ENCODE data around the gene IPO9. TPM values are rescaled to one million over a fixed set of nuclear protein-coding genes. Genes with fewer than 3 reads are reported as not detected.

The IPO9 gene
- total RNA-seq, 1 experiment from 2014 or later: 106 TPM

DNA sequence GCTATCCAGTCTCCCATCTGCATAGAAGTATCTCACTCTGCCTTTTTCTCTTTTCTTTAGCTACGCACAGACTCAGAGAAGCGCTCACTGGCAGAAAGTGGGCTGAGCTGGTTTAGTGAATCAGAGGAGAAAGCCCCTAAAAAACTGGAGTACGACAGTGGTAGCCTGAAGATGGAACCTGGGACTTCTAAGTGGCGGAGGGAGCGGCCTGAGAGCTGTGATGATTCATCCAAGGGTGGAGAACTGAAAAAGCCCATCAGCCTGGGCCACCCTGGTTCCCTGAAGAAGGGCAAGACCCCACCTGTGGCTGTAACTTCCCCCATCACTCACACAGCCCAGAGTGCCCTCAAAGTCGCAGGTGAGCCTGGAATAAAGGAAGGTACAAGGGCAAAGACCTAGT lies 48.0 kb upstream of the IPO9 start:
- Histone ChIP-seq H3K36me3 (ENCODE audit: control insufficient read depth, insufficient read depth, low read length) (no peaks in the 10 kb centered on the region), H3K27ac (ENCODE audit: low read length) (no peak overlapping the region), H3K4me3 (ENCODE audit: low read depth in 2 of 2, low read length in 2 of 2) (no peak overlapping the region), H3K4me1 (ENCODE audit: control insufficient read depth, insufficient read depth, low read length) (peaks cover 7% of the 10 kb centered on the region; the same call in 1 of the 2 replicates), H3K27me3 (ENCODE audit: control insufficient read depth, insufficient read depth, low read length) (no peaks in the 10 kb centered on the region; the same call in 1 of the 2 replicates), H3K9me3 (ENCODE audit: control insufficient read depth, insufficient read depth, low read depth, low read length) (no peaks in the 10 kb centered on the region)
- in situ Hi-C loops (cut with HindIII; ENCODE audit: low pct_unique_long_range_greater_than_20kb, low sequenced_read_pairs) (no loop called here), intact Hi-C loops (cut with micrococcal nuclease; ENCODE audit: unreplicated experiment) (no loop called here)
- CTCF ChIA-PET: no interaction called here
- no TSS peak for BruUV-seq (replicated peaks)
- ATAC-seq (no peak), DNase-seq (ENCODE audit: low read depth, low spot score) (no peak)
- POLR2A ChIA-PET: interaction anchor here (0.5 kb wide), 1 partner anchor 98 kb away, joined by 7 read pairs; no protein-coding TSS in a partner anchor
- TF ChIP-seq POLR2AphosphoS5 (IDR thresholded peaks at IDR 0.05; ENCODE audit: low read depth, low read length) (no peak), CTCF (IDR thresholded peaks at IDR 0.05) (no peak), REST (IDR thresholded peaks at IDR 0.05; ENCODE audit: insufficient read depth in 1 of 2, low read depth in 2 of 2, low read length in 1 of 2) (no peak), TCF7L2 (IDR thresholded peaks at IDR 0.05; ENCODE audit: low read depth, low read length) (no peak), SIN3A (IDR thresholded peaks at IDR 0.05; ENCODE audit: borderline replicate concordance, insufficient read depth, low read depth, low read length) (no peak)

- no peak overlapping the region for H3K27ac ChIP-seq (ENCODE audit: low read length)
- ChIA-PET POLR2A (interaction anchor here (0.5 kb wide), 1 partner anchor 98 kb away, joined by 7 read pairs; no protein-coding TSS in a partner anchor), CTCF (no interaction called here)
- no peak for TF ChIP-seq SIN3A (IDR thresholded peaks at IDR 0.05; ENCODE audit: borderline replicate concordance, insufficient read depth, low read depth, low read length)
- no peak for TF ChIP-seq POLR2AphosphoS5 (IDR thresholded peaks at IDR 0.05; ENCODE audit: low read depth, low read length)
- no peak for TF ChIP-seq REST (IDR thresholded peaks at IDR 0.05; ENCODE audit: insufficient read depth in 1 of 2, low read depth in 2 of 2, low read length in 1 of 2)
- no peak for TF ChIP-seq CTCF (IDR thresholded peaks at IDR 0.05)
- no peak for TF ChIP-seq TCF7L2 (IDR thresholded peaks at IDR 0.05; ENCODE audit: low read depth, low read length)
- no TSS peak for BruUV-seq (replicated peaks)
- DNase-seq (ENCODE audit: low read depth, low spot score) (no peak), ATAC-seq (no peak)
- H3K27me3 ChIP-seq (ENCODE audit: control insufficient read depth, insufficient read depth, low read length): no peaks in the 10 kb centered on the region; the same call in 1 of the 2 replicates
- peaks cover 7% of the 10 kb centered on the region; the same call in 1 of the 2 replicates for H3K4me1 ChIP-seq (ENCODE audit: control insufficient read depth, insufficient read depth, low read length)
- intact Hi-C loops (cut with micrococcal nuclease; ENCODE audit: unreplicated experiment): no loop called here
- H3K36me3 ChIP-seq (ENCODE audit: control insufficient read depth, insufficient read depth, low read length): no peaks in the 10 kb centered on the region
- in situ Hi-C loops (cut with HindIII; ENCODE audit: low pct_unique_long_range_greater_than_20kb, low sequenced_read_pairs): no loop called here
- no peaks in the 10 kb centered on the region for H3K9me3 ChIP-seq (ENCODE audit: control insufficient read depth, insufficient read depth, low read depth, low read length)
- no peak overlapping the region for H3K4me3 ChIP-seq (ENCODE audit: low read depth in 2 of 2, low read length in 2 of 2)
These were observed 47.5 kb upstream of the IPO9 start for GRCh38 chr1:201781437-201781836.
